IMR-90 (cell line): Measurements from ENCODE around the gene LALBA.

Source experiments
- CEBPB ChIP-seq: IDR thresholded peaks from 2 replicates; pipeline ENCODE4 v1.6.1; 2012; ENCODE audit warnings: low read depth, low read length, improper control_type of control experiment
- CHD1 ChIP-seq: IDR thresholded peaks from 2 replicates; pipeline ENCODE4 v1.6.1; 2012; ENCODE audit warnings: low read depth, low read length, improper control_type of control experiment
- FOS ChIP-seq: fragments of 150-350 bp; IDR thresholded peaks from 2 replicates; pipeline ENCODE4 v1.6.1; 2016; ENCODE audit warnings: low read depth, low read length
- MAFK ChIP-seq: IDR thresholded peaks from 2 replicates; pipeline ENCODE4 v1.6.1; 2012; ENCODE audit warnings: low read depth, low read length, improper control_type of control experiment
- MAZ ChIP-seq: IDR thresholded peaks from 2 replicates; pipeline ENCODE4 v1.6.1; 2012; ENCODE audit warnings: low read depth, mild to moderate bottlenecking, low read length, improper control_type of control experiment, moderate library complexity, borderline replicate concordance
- MXI1 ChIP-seq: IDR thresholded peaks from 2 replicates; pipeline ENCODE4 v1.6.1; 2012; ENCODE audit warnings: low read depth, mild to moderate bottlenecking, low read length, moderate library complexity, borderline replicate concordance
- NFE2L2 ChIP-seq: fragments of 150-350 bp; IDR thresholded peaks from 2 replicates; pipeline ENCODE4 v1.6.1; 2016; ENCODE audit warnings: low read depth, mild to moderate bottlenecking, low read length
- POLR2A ChIP-seq: IDR thresholded peaks from 2 replicates; pipeline ENCODE4 v1.6.1; 2012; ENCODE audit warnings: mild to moderate bottlenecking, low read depth, low read length
- RCOR1 ChIP-seq: IDR thresholded peaks from 2 replicates; pipeline ENCODE4 v1.6.1; 2012; ENCODE audit warnings: mild to moderate bottlenecking, low read length, improper control_type of control experiment; ENCODE audit not compliant: insufficient replicate concordance
- RFX5 ChIP-seq: IDR thresholded peaks from 2 replicates; pipeline ENCODE4 v1.8.0; 2012; ENCODE audit warnings: low read depth, mild to moderate bottlenecking, low read length, moderate library complexity
- TF ChIP-seq, protein P1 (sequence below): conservative IDR thresholded peaks from 2 replicates; pipeline ENCODE4 v1.5.1; 2012; ENCODE audit warnings: mild to moderate bottlenecking, low read depth, low read length, improper control_type of control experiment
- TF ChIP-seq, protein P2 (sequence below): fragments of 150-350 bp; IDR thresholded peaks from 2 replicates; pipeline ENCODE4 v1.6.1; 2017; ENCODE audit warnings: mild to moderate bottlenecking, antibody characterized with exemption, low read length, low read depth
- TF ChIP-seq, protein P3 (sequence below): fragments of 150-350 bp; IDR thresholded peaks from 2 replicates; pipeline ENCODE4 v1.6.1; 2016; ENCODE audit warnings: low read depth, mild to moderate bottlenecking, low read length, moderate library complexity, borderline replicate concordance

GRCh38 chr12:48527891-48528670 lies 41.8 kb downstream of the LALBA start:
- TF ChIP-seq POLR2A (no peak), CEBPB (no peak), NFE2L2 (no peak), FOS (no peak), MAFK (no peak), MXI1 (no peak), RFX5 (no peak), RCOR1 (no peak), MAZ (no peak), CHD1 (no peak)
- TF ChIP-seq, protein P1, sequence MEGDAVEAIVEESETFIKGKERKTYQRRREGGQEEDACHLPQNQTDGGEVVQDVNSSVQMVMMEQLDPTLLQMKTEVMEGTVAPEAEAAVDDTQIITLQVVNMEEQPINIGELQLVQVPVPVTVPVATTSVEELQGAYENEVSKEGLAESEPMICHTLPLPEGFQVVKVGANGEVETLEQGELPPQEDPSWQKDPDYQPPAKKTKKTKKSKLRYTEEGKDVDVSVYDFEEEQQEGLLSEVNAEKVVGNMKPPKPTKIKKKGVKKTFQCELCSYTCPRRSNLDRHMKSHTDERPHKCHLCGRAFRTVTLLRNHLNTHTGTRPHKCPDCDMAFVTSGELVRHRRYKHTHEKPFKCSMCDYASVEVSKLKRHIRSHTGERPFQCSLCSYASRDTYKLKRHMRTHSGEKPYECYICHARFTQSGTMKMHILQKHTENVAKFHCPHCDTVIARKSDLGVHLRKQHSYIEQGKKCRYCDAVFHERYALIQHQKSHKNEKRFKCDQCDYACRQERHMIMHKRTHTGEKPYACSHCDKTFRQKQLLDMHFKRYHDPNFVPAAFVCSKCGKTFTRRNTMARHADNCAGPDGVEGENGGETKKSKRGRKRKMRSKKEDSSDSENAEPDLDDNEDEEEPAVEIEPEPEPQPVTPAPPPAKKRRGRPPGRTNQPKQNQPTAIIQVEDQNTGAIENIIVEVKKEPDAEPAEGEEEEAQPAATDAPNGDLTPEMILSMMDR, result no peak
- TF ChIP-seq, protein P2, sequence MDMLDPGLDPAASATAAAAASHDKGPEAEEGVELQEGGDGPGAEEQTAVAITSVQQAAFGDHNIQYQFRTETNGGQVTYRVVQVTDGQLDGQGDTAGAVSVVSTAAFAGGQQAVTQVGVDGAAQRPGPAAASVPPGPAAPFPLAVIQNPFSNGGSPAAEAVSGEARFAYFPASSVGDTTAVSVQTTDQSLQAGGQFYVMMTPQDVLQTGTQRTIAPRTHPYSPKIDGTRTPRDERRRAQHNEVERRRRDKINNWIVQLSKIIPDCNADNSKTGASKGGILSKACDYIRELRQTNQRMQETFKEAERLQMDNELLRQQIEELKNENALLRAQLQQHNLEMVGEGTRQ, result no peak
- TF ChIP-seq, protein P3, sequence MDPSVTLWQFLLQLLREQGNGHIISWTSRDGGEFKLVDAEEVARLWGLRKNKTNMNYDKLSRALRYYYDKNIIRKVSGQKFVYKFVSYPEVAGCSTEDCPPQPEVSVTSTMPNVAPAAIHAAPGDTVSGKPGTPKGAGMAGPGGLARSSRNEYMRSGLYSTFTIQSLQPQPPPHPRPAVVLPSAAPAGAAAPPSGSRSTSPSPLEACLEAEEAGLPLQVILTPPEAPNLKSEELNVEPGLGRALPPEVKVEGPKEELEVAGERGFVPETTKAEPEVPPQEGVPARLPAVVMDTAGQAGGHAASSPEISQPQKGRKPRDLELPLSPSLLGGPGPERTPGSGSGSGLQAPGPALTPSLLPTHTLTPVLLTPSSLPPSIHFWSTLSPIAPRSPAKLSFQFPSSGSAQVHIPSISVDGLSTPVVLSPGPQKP, result no peak
